HG03097 (cell line): ENCODE measurements around the gene SELENOV.

Experiments
- ATAC-seq: cut with Tn5 transposase; IDR thresholded peaks from one replicate; pipeline ENCODE4 v1.9.1; 2021; ENCODE audit not compliant: unreplicated experiment, low FRiP score

Gene SELENOV

DNA sequence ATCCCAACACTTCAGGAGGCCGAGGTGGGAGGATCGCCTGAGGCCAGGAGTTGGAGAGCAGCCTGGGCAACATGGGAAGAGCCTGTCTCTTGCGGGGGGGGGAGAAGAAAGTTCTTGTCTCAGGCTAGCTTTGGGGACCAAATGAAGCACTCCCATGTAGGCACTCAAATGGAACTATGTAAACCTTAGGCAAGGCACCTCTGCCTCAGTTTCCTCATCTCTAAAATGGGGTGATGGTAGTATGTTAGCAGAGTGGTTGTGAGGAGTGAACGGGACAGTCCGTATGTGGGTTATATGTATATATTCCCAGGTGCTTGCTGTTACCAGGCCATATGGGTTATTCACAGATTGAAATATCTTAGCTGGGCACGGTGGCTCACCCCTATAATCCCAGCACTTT, 22.7 kb upstream of the SELENOV start:
- no peak for ATAC-seq

DNA sequence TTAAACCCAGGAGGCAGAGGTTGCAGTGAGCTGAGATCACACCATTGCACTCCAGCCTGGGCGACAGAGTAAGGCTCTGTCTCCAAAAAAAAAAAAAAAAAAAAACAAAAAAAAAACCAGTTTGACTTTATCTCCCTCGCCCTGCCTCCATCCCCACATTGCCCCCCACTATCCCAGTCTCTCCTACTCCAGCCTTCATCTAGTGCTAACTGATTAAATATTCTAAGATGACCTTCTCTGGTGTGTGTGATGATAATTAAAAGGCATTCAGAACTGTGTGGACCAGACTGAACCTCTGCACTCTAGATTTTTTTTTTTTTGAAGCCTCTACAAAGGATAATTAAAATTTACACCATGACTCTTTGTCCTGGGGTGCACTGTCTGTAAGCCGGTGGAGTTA, 22.2 kb upstream of the SELENOV start:
- no peak for ATAC-seq

DNA sequence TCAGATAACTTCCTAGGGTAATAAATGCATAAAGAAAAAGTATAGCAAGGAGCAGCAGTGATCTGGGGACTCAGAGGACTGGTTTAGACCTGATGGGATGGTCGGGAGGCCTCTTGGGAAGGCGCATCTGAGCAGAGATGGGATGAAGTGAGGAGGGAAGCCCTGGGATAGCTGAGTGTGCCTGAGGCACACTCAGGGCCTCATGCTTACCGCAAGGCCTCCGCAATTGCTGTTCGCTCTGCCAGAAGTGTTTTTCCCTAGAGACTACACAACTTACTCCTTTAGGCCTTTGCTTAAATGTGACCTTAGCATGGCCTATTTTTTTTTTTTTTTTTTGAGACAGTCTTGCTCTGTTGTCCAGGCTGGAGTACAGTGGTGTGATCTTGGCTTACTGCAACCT, 20.3 kb upstream of the SELENOV start:
- no peak for ATAC-seq

DNA sequence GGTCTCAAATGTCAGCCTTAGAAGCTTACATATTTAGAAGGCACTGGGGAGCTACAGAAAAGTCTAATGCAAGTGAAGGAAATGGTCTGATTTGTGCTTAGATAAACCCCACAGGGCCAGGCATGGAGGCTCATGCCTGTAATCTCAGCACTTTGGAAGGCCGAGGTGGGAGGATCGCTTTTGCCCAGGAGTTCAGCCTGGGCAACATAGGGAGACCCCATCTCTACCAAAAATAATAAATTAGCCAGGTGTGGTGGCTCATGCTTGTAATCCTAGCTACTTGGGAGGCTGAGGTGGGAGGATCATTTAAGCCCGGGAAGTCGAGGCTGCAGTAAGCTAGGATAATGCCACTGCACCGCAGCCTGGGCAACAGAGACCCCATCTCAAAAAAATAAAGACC, 18.9 kb upstream of the SELENOV start:
- ATAC-seq = no peak

DNA sequence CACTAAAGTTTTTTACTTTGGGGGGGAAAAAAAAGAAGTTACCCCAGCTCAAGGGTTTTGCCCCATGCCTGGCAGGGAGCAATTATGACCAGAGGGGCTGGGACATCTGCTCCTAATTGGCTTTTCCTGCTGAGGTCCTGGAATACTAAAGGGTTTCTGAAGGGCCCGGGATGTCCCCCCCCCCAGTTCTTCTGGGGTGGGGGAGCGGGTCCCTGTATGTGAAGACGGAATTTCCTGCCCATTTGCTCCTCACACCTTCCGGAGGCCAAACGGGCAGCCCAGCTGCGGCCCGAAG, 17.3 kb upstream of the SELENOV start:
- no peak for ATAC-seq

DNA sequence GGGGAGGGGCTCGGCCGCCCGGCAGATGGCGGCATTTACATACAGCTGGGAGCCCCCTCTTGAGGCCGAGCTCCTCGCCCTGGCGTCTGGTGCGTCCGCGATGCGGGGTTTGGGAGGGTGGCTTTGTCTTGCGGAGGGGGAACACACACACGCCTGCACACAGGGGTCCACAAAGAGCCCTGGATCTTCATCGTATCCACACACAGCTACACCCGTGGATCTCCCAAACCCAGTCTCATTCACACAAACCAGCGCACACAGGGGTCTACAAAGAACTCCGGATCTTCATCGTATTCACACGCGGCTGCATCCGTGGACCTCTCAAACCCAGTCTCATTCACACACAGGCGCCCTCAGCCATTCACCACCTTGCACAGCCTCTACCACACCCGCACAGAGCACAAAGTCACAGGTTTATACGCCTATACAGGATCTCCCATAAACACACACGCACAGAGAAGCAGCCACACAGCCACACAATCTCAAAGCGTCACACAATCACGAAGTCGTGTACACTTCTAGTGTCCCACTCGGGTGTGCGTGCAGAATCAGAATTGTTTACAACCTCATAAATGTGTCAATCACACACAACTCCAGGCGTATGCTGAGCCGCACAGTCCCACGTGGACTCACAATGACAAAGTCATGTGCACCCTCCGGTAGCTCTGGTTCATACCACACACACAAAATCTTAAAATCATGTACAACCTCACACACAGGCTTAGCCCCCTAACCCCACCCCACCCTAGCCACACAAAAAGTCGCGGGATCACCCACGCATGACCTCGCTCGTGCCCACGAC, 16.7 kb upstream of the SELENOV start:
- ATAC-seq = no peak

DNA sequence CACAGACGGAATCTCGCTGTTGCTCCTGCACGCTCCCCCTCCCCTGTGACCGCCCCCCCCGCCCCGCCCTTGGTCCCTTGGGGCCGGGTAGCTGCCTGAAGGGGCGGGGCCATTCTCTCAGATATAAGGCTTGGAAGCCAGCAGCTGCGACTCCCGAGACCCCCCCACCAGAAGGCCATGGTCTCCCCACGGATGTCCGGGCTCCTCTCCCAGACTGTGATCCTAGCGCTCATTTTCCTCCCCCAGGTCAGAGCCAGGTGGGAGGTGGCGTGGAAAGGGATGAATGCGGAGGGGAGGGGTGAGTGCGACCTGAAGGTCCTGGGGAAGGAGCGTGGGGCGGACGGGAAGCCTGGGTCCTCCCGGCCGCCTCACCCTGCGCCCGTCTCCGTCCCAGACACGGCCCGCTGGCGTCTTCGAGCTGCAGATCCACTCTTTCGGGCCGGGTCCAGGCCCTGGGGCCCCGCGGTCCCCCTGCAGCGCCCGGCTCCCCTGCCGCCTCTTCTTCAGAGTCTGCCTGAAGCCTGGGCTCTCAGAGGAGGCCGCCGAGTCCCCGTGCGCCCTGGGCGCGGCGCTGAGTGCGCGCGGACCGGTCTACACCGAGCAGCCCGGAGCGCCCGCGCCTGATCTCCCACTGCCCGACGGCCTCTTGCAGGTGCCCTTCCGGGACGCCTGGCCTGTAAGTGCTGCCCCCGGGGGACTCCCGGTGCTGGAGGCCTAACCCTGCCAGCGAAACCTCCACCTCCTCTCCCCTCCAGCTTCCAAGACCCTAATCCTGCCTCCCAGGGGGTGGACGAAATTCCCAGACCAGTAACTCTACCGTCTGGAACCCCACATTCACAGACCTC, 15.9 kb upstream of the SELENOV start, which contains the start of gene DLL3:
Gene DLL3 (plus strand): TSS at position 150 of the 845 bp plus-strand sequence. CDS start 28 bp downstream, at position 178.
- ATAC-seq = no peak

DNA sequence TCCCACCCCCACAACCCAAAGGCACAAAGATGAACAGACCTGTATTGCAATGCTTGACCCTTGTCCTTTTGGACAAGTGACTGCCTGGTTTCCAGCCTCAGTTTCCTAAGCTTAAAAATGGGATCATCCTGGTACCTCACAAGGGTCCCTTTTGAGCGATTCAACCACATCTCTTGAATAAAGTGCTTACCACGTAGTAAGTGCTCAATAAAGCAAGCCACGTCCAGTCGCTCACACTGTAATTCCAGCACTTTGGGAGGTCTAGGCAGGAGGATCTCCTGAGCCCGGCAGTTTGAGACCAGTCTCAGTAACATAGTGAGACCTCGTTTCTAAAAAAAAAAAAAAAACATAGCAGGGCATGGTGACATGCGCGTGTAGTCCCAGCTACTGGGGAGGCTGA, 15.0 kb upstream of the SELENOV start:
- no peak for ATAC-seq

DNA sequence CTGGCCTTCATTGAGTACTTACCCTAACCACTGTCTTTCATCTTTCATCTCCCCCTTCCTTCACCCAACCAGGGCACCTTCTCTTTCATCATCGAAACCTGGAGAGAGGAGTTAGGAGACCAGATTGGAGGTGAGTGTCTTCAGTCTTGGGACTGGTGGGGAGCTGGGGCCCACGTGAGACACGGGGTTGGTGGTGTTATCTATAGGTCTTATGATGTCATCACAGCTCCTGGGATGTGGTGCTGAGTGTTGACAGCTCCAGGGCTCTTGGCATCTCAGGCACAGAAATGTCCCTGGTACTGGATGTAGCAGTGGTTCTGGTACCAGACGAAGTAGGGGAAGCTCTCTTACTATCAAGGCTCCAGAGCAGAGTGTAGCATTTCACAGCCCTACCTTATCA, 14.4 kb upstream of the SELENOV start:
- ATAC-seq = no peak

DNA sequence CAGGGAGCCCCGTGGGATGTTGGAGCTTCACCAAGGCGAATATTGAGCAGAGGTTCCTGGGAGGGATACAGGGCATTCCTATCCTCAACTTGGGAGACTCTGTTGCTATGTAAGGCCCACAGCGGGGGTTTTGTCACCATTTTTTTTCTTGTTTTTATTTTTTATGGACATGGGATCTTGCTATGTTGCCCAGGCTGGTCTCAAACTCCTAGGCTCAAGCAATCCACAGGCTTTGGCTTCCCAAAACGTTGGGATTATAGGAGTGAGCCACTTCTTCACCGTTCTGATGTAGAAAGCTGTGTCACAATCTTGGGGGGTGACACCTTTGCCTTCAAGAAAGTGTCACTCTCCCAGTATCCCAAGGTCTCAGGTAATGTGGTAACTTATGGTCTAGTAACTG, 13.6 kb upstream of the SELENOV start:
- ATAC-seq = no peak

DNA sequence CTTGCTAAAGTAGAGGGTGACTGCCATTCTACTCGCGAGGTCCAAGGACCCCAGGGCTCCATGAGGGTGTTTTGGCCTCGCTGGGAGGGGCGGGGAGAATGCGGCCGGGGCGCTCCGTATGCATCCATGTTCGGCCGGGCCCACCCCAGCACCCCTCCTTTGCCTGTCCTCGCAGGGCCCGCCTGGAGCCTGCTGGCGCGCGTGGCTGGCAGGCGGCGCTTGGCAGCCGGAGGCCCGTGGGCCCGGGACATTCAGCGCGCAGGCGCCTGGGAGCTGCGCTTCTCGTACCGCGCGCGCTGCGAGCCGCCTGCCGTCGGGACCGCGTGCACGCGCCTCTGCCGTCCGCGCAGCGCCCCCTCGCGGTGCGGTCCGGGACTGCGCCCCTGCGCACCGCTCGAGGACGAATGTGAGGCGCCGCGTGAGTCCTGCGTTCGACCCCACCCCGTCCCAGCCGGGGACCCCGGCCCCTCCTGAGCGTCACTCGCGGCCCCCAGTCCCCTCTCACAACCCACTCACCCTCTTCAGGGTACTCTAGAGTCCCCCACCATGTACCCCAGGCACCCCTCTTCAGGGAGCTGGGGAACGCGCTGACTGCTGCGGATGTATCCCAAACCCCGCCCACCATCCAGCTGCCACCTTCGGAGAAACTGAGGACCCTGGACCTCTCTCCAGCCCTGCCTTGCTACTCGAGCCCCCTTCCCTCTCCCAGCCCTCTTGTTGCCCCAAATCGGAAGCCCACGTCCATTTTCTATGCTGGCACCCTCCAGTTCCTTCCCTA, 12.1 kb upstream of the SELENOV start:
- no peak for ATAC-seq

DNA sequence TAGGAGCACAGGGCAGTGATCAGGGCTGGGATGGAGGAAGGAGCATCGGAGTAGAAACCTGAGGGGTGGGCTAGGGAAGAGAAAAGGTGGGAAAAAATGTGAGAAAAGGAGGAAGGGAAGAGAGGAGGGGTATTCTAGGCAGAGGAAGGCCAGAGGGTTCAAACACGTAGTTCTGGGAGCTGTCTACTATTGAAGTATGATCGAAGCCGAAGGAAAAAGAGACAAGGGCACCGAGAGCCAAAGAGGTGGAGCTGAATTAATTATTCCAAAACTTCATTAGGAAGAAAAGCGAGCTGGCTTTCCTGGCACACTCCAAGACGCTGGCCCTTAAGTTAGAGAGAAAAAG, 8.4 kb upstream of the SELENOV start:
- ATAC-seq = no peak

DNA sequence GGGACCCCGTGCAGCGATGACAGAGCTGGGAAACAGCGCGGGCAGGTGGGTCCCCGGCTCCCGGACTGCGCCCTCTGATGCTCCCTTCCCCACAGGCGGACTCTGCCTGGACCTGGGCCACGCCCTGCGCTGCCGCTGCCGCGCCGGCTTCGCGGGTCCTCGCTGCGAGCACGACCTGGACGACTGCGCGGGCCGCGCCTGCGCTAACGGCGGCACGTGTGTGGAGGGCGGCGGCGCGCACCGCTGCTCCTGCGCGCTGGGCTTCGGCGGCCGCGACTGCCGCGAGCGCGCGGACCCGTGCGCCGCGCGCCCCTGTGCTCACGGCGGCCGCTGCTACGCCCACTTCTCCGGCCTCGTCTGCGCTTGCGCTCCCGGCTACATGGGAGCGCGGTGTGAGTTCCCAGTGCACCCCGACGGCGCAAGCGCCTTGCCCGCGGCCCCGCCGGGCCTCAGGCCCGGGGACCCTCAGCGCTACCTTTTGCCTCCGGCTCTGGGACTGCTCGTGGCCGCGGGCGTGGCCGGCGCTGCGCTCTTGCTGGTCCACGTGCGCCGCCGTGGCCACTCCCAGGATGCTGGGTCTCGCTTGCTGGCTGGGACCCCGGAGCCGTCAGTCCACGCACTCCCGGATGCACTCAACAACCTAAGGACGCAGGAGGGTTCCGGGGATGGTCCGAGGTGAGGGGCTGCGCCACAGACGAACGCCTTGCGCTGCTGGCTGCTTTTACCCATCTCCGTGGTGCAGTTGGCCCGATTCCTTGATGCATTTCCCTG, 7.8 kb upstream of the SELENOV start:
- ATAC-seq = no peak

DNA sequence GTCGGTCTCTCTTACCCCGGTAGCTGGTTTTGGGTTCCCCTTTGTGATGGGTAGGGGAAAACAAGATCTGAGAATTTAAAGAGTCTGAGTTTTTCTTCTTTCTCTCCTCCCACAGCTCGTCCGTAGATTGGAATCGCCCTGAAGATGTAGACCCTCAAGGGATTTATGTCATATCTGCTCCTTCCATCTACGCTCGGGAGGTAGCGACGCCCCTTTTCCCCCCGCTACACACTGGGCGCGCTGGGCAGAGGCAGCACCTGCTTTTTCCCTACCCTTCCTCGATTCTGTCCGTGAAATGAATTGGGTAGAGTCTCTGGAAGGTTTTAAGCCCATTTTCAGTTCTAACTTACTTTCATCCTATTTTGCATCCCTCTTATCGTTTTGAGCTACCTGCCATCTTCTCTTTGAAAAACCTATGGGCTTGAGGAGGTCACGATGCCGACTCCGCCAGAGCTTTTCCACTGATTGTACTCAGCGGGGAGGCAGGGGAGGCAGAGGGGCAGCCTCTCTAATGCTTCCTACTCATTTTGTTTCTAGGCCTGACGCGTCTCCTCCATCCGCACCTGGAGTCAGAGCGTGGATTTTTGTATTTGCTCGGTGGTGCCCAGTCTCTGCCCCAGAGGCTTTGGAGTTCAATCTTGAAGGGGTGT, 7.1 kb upstream of the SELENOV start:
- no peak for ATAC-seq

DNA sequence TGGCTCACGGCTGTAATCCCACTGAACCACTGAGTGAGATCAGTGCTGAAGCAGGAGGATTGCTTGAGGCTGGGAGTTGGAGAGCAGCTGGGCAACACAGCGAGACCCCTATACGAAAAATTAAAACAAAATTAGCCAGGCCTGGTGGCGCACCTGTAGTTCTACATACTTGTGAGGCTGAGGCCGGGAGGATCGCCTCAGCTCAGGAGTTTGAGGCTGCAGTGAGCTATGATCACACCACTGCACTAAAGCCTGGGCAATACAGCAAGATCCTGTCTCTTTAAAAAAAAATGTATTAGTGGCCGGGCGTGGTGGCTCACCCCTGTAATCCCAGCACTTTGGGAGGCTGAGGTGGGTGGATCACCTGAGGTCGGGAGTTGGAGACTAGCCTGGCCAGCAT, 6.3 kb upstream of the SELENOV start:
- no peak for ATAC-seq

DNA sequence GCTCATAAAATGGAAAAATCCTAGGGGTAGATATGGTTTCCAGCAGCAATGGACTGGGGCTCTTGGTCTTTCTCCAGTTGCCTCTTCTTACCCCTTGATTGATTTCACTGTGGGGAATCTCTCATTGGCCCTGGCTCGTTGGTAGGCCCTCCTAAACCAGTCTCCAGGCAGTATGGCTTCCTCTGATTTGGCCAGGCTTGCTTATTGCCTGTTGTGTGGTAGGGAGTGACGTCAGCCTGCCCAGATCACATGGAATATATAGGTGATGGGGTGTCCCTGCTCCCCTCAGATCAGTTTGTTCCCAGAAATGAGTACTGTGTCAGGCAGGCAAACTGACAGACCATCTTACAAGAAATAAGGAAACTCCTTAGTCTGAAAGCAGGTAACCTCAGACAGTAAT, 5.7 kb upstream of the SELENOV start:
- no peak for ATAC-seq

DNA sequence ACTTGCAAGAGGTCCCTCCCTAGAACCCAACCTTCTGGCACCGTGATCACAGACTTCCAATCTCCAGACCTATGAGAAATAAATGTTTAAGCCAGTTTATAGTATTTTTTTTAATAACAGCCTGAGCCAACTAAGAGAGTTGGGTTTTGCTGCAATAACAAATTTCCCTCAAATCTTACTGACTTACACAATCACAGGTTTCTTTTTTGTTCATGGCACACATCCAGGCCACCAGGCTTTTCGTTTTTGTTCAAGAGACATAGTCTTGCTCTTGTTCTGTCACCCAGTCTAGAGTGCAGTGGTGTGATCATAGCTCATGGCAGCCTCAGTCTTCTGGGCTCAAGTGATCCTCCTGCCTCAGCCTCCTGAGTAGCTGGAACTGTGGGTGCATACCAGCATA, 2.0 kb upstream of the SELENOV start:
- no peak for ATAC-seq

DNA sequence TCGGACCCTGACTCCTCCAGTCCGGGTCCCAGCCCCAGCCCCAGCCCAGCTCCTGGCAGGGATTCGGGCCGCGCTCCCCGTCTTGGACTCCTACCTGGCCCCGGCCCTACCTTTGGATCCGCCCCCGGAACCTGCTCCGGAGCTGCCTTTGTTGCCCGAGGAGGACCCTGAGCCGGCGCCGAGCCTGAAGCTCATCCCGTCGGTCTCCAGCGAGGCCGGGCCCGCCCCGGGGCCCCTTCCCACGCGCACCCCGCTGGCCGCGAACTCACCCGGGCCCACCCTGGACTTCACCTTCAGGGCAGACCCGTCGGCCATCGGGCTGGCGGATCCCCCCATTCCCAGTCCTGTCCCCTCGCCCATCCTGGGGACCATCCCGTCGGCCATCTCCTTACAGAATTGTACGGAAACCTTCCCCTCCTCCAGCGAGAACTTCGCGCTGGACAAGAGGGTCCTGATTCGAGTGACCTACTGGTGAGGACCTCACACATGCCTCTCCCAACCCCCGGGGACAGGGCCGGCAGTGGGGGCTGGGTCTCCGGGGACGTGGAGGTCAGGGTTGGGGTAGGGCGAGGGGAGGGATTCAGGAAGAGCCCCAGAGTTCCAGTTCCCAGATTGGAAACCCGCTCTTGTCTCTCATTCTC, 732 bp downstream of the SELENOV start:
- no peak for ATAC-seq

DNA sequence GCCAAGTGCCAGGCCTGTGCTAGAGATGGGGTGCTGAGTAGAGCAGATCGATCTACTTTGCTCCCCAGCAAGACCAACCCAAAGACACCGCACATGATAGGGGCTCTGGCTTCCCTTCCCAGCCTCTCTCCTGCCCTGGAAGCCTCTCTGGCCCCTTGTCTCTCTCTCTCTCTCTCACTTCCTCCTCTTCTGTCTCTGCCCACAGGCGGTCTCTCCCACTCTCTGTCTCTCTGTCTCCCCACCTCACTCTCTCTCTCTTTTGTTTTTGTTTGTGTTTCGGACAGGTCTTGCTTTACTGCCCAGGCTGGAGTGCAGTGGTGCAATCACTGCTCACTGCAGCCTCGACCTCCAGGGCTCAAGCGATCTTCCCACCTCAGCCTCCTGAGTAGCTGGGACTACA, 1.3 kb downstream of the SELENOV start:
- ATAC-seq = no peak

DNA sequence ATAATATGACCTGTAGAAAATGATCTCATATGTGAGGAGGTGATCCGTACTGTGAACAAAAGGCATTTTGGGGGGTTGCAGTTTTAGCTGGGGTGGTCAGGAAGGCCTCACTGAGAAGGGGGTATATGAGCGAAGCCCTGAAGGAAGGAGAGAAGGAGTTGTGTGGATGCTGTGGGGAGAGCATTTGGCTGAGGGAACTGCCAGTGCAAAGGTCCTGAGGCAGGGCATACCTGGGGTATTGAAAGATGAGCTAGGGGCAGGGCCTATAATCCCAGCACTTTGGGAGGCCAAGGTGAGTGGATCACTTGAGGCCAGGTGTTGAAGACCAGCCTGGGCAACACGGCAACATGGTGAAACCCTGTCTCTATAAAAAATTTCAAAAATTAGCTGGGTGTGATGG, 2.5 kb downstream of the SELENOV start:
- no peak for ATAC-seq
